Vagina (tissue), 2 donors: ENCODE data around the gene MKI67. TPM values are rescaled to one million over a fixed set of nuclear protein-coding genes. Genes with fewer than 3 reads are reported as not detected.

ENCODE experiments used
- DNase-seq, 2 donors: peaks; one replicate each; pipeline ENCODE4 v3.0.0-alpha.2; 2017; ENCODE audit errors: extremely low spot score in 2 of 2
- H3K27ac ChIP-seq: fragments of 200-600 bp; sonication (generic); one replicate; pipeline ENCODE4 v1.5.1; 2019
- H3K27me3 ChIP-seq: fragments of 200-600 bp; sonication (generic); one replicate; pipeline ENCODE4 v1.5.1; 2019
- H3K36me3 ChIP-seq, 2 donors: fragments of 200-600 bp; sonication (generic); one replicate each; pipeline ENCODE4 v1.5.1; 2017 to 2019
- H3K4me1 ChIP-seq: fragments of 200-600 bp; sonication (generic); one replicate; pipeline ENCODE4 v1.5.1; 2019
- H3K4me3 ChIP-seq, 2 donors: fragments of 200-600 bp; sonication (generic); 1 replicate in 1 of 2; 2 replicates in 1 of 2; pipeline ENCODE4 v1.5.1; 2016 to 2019
- H3K9me3 ChIP-seq: fragments of 200-600 bp; sonication (generic); one replicate; pipeline ENCODE4 v1.5.1; 2019
- POLR2A ChIP-seq, 2 donors: fragments of 450-650 bp; IDR thresholded peaks; one replicate each; pipeline ENCODE4 v1.6.1; 2017; ENCODE audit warnings: antibody characterized with exemption in 2 of 2, mild to moderate bottlenecking in 2 of 2, moderate library complexity in 2 of 2
- POLR2AphosphoS5 ChIP-seq, 2 donors: sonication (generic); formaldehyde crosslinking; IDR thresholded peaks; one replicate each; pipeline ENCODE4 v1.9.0; 2017; ENCODE audit warnings: antibody characterized with exemption in 2 of 2, mild to moderate bottlenecking in 2 of 2, low read depth in 1 of 2; ENCODE audit not compliant: insufficient read depth in 1 of 2
- intact Hi-C: fragments of 100-400 bp; cut with DNase I; formaldehyde crosslinking; loops from one replicate; pipeline ENCODE4 v1.15.1; 2023
- total RNA-seq: library from RNA; depleted of rRNA; stranded (reverse); fragments of >200 nt; gene quantifications from one replicate; pipeline ENCODE4 v1.2.3, GENCODE V29; 2016
- TF ChIP-seq, protein P1 (sequence below), 3 experiments: fragments of 450-650 bp in 2 of 3; fragments of 200-600 bp in 1 of 3; sonication (generic) in 1 of 3; IDR thresholded peaks; one replicate each; pipeline ENCODE4 v1.5.1; 2017 to 2019; ENCODE audit warnings: antibody characterized with exemption in 3 of 3, mild to moderate bottlenecking in 2 of 3, moderate library complexity in 2 of 3

MKI67 gene
- total RNA-seq, 1 donor from 2014 or later = 11.5 TPM

DNA sequence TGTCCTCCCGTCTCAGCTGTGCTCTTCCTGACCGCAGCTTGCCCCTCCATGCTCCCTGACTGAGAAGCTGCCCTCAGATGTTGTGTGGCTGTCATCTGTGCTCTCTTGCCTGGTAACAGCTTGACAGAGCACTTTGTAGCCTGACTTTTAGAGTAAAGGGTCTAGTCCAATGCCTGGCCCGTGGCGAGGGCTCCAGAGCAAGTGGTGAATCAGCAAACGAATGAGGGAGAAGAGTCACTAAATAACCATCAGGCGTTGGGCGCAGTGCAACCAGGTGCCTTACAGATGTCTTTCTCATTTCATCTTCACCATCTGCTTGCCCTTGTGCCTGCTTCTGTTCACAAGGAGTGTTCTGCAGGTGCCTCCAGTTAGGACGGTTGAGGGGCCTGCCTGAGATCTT is 45.6 kb downstream of the MKI67 start:
- TF ChIP-seq, protein P1, sequence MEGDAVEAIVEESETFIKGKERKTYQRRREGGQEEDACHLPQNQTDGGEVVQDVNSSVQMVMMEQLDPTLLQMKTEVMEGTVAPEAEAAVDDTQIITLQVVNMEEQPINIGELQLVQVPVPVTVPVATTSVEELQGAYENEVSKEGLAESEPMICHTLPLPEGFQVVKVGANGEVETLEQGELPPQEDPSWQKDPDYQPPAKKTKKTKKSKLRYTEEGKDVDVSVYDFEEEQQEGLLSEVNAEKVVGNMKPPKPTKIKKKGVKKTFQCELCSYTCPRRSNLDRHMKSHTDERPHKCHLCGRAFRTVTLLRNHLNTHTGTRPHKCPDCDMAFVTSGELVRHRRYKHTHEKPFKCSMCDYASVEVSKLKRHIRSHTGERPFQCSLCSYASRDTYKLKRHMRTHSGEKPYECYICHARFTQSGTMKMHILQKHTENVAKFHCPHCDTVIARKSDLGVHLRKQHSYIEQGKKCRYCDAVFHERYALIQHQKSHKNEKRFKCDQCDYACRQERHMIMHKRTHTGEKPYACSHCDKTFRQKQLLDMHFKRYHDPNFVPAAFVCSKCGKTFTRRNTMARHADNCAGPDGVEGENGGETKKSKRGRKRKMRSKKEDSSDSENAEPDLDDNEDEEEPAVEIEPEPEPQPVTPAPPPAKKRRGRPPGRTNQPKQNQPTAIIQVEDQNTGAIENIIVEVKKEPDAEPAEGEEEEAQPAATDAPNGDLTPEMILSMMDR (IDR thresholded peaks at IDR 0.05) = no peak
- TF ChIP-seq POLR2AphosphoS5 (IDR thresholded peaks at IDR 0.05; ENCODE audit: insufficient read depth in 1 of 2, low read depth in 1 of 2) = no peak
- TF ChIP-seq POLR2A (IDR thresholded peaks at IDR 0.05) = no peak
- Histone ChIP-seq H3K27me3 (no peaks in the 10 kb centered on the region), H3K9me3 (no peaks in the 10 kb centered on the region), H3K4me3 (no peak overlapping the region), H3K4me1 (no peaks in the 10 kb centered on the region), H3K27ac (no peak overlapping the region), H3K36me3 (peaks cover 0 to 10% of the 10 kb centered on the region in 2 donors)
- DNase-seq = no peak
- intact Hi-C loops = no loop called here

DNA sequence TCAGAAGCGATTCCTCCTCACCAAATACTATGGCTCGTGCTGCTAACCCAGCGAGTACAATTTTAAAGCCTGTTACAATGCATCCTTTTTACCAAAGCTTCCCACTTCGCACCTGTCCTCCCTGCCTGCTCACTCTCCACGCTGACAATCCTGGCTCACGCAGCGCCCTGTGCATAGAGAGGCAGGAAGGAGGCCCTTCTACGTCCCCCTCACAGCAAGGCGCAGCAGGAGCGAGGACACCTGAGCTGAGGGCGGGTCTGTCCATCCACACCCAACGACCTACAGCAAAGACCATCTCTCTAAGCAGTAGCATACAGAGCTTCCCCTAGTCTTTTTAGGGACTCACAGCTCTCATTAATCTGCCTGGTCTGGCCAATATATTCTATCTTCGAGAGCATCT is 46.0 kb downstream of the MKI67 start:
- peaks cover 0 to 10% of the 10 kb centered on the region in 2 donors for H3K36me3 ChIP-seq
- TF ChIP-seq, protein P1 (IDR thresholded peaks at IDR 0.05) = no peak
- no peak for DNase-seq

DNA sequence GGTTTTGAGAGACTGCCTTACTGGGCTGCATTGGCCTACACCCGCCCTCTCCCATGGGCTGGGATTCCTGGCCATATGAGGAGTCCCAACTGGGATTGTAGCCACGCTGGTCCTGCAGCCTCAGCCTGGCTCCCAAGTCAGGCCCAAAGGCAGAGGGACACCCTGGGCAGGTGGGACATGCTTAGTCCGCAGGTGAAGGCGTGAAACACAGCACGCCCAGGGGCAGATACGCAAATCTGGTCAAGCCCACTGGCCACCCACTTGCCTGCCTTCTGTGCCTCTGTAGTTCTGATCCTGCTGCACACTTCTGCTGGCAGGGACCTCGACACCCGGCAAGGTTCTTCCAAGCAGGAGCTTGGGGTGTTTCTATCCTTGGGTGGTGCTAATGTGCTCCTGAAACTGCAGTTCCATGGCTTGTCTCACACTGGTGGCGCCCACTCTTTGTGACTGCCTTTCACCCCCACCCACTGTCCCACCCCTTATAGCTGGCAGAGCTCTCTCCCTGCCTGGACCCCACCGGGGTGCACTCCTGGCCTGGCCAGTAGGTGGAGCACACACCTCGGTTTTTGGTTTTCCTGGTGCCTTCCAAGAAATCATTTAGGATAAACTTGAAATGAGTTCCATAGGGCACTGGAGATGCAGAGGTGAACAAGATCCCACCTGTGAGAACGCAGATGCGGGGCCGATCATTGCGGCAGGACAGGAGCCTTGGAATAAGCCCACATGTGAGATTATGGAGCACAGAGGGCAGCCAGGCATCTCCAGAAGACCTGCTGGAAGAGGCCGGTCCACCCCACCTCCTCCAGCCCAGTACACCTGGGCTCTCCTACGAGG is 47.9 kb downstream of the MKI67 start:
- no peaks in the 10 kb centered on the region for H3K27me3 ChIP-seq
- TF ChIP-seq POLR2A (IDR thresholded peaks at IDR 0.05) = no peak
- TF ChIP-seq POLR2AphosphoS5 (IDR thresholded peaks at IDR 0.05; ENCODE audit: insufficient read depth in 1 of 2, low read depth in 1 of 2) = no peak
- TF ChIP-seq, protein P1 (IDR thresholded peaks at IDR 0.05) = peak; percentile 23 to 41 (median 24)
- no peak overlapping the region for H3K27ac ChIP-seq
- H3K9me3 ChIP-seq = no peaks in the 10 kb centered on the region
- H3K4me1 ChIP-seq = no peaks in the 10 kb centered on the region
- H3K4me3 ChIP-seq = no peak overlapping the region
- no peak for DNase-seq
- H3K36me3 ChIP-seq = peaks cover 0 to 10% of the 10 kb centered on the region in 2 donors
- intact Hi-C loops = no loop called here

More for the DNA sequence above, 46.0 kb downstream of the MKI67 start:
- no peaks in the 10 kb centered on the region for H3K9me3 ChIP-seq
- no peak overlapping the region for H3K27ac ChIP-seq
- H3K27me3 ChIP-seq = no peaks in the 10 kb centered on the region
- no peaks in the 10 kb centered on the region for H3K4me1 ChIP-seq
- intact Hi-C loops = no loop called here
- H3K4me3 ChIP-seq = no peak overlapping the region

DNA sequence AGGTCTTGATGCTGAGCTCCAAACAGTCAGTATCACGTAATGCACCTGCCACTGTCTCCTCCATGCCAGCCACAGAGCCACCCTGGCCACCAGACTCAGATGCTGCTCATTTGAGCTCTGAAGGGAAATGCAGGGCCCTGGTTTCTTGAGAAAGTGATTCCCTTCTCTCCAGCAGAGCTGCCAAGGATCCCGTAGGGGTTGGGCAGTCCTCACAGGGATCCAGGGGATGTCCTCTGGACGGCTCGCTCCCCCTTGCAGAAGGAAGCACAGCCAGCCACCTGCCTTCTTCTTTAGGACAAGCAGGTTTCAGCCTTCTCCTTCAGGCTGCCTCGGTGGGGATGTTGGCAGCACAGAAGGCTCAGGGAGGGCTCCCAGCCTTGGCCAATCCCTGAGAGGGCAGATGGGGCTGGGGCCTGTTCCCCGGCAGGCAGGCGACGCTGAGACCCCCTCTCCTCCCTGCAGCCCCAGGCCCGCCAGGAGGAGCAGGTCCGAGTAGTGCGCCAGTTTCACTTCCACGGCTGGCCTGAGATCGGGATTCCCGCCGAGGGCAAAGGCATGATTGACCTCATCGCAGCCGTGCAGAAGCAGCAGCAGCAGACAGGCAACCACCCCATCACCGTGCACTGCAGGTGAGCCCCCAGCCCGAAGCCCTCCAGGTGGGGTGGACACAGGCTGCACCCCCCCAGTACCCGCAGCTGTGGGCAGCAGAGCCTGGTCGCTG is 48.9 kb downstream of the MKI67 start:
- Histone ChIP-seq H3K4me1 (no peaks in the 10 kb centered on the region), H3K4me3 (no peak overlapping the region), H3K27me3 (no peaks in the 10 kb centered on the region), H3K9me3 (no peaks in the 10 kb centered on the region), H3K36me3 (peaks cover 0 to 10% of the 10 kb centered on the region in 2 donors), H3K27ac (no peak overlapping the region)
- DNase-seq = peak in 1 of 2 donors; percentile 56
- TF ChIP-seq, protein P1 (IDR thresholded peaks at IDR 0.05) = no peak
- TF ChIP-seq POLR2A (IDR thresholded peaks at IDR 0.05) (no peak), POLR2AphosphoS5 (IDR thresholded peaks at IDR 0.05; ENCODE audit: insufficient read depth in 1 of 2, low read depth in 1 of 2) (no peak)
- intact Hi-C loops = no loop called here

DNA sequence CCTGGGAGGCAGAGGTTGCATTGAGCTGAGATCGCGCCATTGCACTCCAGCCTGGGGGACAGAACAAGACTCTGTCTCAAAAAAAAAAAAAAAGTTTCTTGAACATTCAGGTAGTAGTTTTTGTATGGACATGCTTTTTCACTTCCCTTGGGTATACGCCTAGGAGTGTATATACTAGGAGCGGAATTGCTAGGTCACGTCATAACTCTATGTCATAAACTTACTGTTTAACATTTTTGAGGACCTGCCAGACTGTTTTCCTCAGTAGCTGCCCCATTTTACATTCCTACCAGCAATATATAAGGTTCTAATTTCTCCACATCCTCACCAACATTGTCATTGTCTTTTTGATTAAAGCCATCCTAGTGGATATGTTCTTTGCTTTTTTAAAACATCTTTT is 51.6 kb downstream of the MKI67 start:
- Histone ChIP-seq H3K4me1 (no peaks in the 10 kb centered on the region), H3K9me3 (no peaks in the 10 kb centered on the region), H3K4me3 (no peak overlapping the region), H3K27me3 (no peaks in the 10 kb centered on the region), H3K27ac (no peak overlapping the region), H3K36me3 (peaks cover 0 to 10% of the 10 kb centered on the region in 2 donors)
- no peak for DNase-seq
- TF ChIP-seq, protein P1 (IDR thresholded peaks at IDR 0.05) = no peak
- TF ChIP-seq POLR2AphosphoS5 (IDR thresholded peaks at IDR 0.05; ENCODE audit: insufficient read depth in 1 of 2, low read depth in 1 of 2) (no peak), POLR2A (IDR thresholded peaks at IDR 0.05) (no peak)
- intact Hi-C loops = no loop called here
